Ovary (tissue), 3 donors: ENCODE results near the gene KCNK5.

ENCODE experiments used
- CTCF ChIP-seq, 3 donors: fragments of 450-650 bp in 2 of 3; fragments of 200-600 bp in 1 of 3; IDR thresholded peaks; one replicate each; pipeline versions ENCODE4 v1.5.1 to v1.8.0; 2016 to 2022; ENCODE audit warnings: antibody characterized with exemption in 3 of 3, mild to moderate bottlenecking in 1 of 3
- EP300 ChIP-seq: sonication (generic); formaldehyde crosslinking; IDR thresholded peaks from one replicate; pipeline ENCODE4 v1.6.1; 2017; ENCODE audit warnings: antibody characterized with exemption
- POLR2A ChIP-seq: fragments of 450-650 bp; IDR thresholded peaks from one replicate; pipeline ENCODE4 v1.6.1; 2017; ENCODE audit warnings: antibody characterized with exemption, mild to moderate bottlenecking, moderate library complexity
- donor health status: DM: no; HTN: no; CAD: no.

DNA sequence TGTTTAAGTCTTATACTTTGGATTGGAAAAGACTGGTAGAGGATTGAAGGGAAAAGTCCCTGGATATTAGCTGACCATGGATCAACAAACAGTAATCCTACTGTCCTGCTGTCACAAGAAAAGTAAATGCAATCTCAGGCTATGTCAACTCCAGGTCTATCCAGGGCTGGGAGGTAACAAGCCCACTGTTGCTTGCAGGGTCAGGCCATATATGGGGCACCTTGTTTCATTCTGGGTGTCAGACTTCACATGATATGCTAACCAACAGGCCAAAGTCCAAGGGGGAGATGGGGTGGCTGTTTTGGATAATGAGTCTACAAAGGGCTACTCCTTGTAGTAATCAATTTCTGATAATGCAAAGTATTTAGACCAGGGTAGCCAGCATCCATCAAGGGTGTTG is 30.7 kb downstream of the KCNK5 start:
- no peak for TF ChIP-seq CTCF (IDR thresholded peaks at IDR 0.05)
- TF ChIP-seq POLR2A = no peak
- no peak for TF ChIP-seq EP300
